AG04449 (cell line): Measurements from ENCODE around the gene STPG2.

Experiments used
- CTCF ChIA-PET: fragments of 350-600 bp; formaldehyde crosslinking; extraction: SDS; loops from one replicate; lab custom pipeline; 2021; ENCODE audit warnings: antibody characterized with exemption; lab: Yijun Ruan, JAX
- POLR2A ChIA-PET: fragments of 400-600, 350-600 bp; formaldehyde crosslinking; extraction: SDS; loops from one replicate; lab custom pipeline; 2020; ENCODE audit warnings: antibody characterized with exemption, inconsistent platforms; lab: Yijun Ruan, JAX
- DNase-seq: peaks from one replicate; pipeline ENCODE4 v3.0.0-alpha.2; 2010; ENCODE audit warnings: low read depth, low spot score
- H3K4me3 ChIP-seq: 2 replicates; pipeline ENCODE4 v1.5.1; 2011; ENCODE audit warnings: low read depth, mild to moderate bottlenecking, control low read depth, low read length
- TF ChIP-seq, protein P1 (sequence below): IDR thresholded peaks from one replicate; pipeline ENCODE4 v1.5.1; 2011; ENCODE audit warnings: mild to moderate bottlenecking, moderate library complexity, low read length, control low read depth, inconsistent platforms; ENCODE audit not compliant: insufficient read depth; ENCODE audit errors: missing control alignments

Gene STPG2

DNA sequence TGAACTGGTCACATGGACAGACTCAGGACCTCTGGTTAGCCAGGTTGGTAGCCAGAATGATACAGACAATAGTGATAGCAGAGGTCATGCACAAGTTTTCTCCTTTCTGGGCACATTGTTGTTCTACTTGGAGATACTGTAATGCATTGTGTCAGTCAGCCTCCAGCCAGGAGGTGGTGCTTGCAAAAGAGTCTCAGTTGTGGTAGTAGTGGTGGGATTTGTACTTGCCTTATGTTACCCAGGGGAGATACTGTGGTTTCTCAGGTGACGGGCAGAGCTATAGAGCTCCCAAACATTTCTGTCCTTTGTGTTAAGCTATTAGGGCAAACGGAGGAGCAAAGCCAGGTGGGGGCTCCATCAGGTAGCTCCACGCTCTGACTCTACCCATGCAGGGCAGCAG, 190.5 kb downstream of the STPG2 start:
- H3K4me3 ChIP-seq = no peak overlapping the region
- POLR2A ChIA-PET = no interaction called here
- TF ChIP-seq, protein P1, sequence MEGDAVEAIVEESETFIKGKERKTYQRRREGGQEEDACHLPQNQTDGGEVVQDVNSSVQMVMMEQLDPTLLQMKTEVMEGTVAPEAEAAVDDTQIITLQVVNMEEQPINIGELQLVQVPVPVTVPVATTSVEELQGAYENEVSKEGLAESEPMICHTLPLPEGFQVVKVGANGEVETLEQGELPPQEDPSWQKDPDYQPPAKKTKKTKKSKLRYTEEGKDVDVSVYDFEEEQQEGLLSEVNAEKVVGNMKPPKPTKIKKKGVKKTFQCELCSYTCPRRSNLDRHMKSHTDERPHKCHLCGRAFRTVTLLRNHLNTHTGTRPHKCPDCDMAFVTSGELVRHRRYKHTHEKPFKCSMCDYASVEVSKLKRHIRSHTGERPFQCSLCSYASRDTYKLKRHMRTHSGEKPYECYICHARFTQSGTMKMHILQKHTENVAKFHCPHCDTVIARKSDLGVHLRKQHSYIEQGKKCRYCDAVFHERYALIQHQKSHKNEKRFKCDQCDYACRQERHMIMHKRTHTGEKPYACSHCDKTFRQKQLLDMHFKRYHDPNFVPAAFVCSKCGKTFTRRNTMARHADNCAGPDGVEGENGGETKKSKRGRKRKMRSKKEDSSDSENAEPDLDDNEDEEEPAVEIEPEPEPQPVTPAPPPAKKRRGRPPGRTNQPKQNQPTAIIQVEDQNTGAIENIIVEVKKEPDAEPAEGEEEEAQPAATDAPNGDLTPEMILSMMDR = no peak

DNA sequence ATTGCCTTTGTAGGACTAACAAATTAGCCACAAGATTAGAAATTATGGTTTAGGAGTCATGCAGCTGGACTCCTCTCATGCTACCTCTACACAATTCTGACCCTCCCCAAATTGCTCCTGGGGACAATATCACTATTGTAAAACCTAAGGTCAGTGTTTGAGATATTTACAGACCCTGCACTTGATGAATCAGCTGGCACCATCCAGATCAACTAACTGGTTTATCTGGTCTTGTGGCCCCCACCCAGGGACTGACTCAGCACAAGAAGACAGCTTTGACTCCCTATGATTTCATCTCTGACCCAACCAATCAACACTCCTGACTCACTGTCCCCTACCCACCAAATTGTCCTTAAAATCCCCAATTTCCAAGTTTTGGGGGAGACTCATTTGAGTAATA, 192.4 kb downstream of the STPG2 start:
- TF ChIP-seq, protein P1 = no peak
- H3K4me3 ChIP-seq = no peak overlapping the region
- no peak for DNase-seq
- CTCF ChIA-PET = no interaction called here
- POLR2A ChIA-PET = no interaction called here

More for the DNA sequence above, 190.5 kb downstream of the STPG2 start:
- no peak for DNase-seq
- CTCF ChIA-PET = no interaction called here

DNA sequence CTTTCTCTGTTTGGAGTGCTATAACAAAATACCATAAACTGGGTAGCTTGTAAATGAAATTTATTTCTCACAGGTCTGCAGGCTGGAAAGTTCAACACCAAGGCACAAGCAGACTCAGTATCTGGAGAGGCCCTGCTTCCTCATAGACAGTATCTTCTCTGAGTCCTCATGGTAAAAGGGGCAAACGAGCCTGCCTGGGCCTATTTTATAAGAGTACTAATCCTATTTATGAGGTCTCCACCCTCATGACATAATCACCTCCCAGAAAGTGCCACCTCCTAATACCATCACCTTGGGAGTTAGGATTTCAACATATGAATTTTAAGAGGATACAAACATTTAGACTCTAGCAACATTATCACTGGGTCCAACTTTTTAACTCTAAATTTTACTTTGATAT, 200.3 kb downstream of the STPG2 start:
- CTCF ChIA-PET = no interaction called here
- TF ChIP-seq, protein P1 = no peak
- POLR2A ChIA-PET = no interaction called here

DNA sequence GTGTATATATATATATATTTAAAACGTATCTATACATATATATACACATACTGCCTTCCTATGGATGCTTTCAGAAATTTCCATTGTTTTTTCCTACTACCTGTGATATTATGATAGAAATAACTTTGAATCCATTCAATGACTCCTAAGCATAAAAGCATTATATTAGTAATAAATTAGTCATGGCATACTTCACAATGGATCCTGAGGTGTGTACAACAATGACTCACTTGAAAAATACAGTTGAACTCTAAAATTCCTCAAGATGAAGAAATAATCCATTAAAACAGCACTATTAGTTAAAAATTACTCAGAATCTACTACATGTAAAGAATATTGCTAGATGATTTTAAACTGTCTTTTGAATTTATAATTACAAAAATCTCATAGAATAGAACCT, 201.1 kb downstream of the STPG2 start:
- POLR2A ChIA-PET = no interaction called here
- TF ChIP-seq, protein P1 = no peak

More for the DNA sequence above, 200.3 kb downstream of the STPG2 start:
- DNase-seq = no peak
- H3K4me3 ChIP-seq = no peak overlapping the region

DNA sequence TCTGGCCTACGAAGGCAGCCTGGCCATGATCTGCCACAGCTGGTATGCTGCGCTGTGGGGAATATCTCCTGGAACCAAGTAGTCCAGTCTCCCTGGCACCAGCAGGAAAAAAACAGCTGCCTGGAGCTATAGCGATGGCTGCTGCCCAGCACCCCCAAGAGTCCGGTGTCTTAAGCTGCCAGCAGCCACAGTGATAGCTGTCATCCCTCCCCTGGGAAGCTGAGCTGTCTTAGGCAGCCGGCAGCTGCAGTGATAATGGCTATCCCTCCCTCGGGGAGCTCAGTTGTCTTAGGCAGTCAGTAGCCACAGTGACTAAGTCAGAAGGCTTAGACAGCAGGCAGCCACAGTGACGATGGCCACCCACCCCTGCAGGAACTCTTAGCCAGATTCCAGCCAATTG, 205.1 kb downstream of the STPG2 start:
- TF ChIP-seq, protein P1 = no peak
- no peak for DNase-seq
- no peak overlapping the region for H3K4me3 ChIP-seq
- POLR2A ChIA-PET = no interaction called here
- CTCF ChIA-PET = no interaction called here

More for the DNA sequence above, 201.1 kb downstream of the STPG2 start:
- no peak overlapping the region for H3K4me3 ChIP-seq
- DNase-seq = no peak
- CTCF ChIA-PET = no interaction called here

DNA sequence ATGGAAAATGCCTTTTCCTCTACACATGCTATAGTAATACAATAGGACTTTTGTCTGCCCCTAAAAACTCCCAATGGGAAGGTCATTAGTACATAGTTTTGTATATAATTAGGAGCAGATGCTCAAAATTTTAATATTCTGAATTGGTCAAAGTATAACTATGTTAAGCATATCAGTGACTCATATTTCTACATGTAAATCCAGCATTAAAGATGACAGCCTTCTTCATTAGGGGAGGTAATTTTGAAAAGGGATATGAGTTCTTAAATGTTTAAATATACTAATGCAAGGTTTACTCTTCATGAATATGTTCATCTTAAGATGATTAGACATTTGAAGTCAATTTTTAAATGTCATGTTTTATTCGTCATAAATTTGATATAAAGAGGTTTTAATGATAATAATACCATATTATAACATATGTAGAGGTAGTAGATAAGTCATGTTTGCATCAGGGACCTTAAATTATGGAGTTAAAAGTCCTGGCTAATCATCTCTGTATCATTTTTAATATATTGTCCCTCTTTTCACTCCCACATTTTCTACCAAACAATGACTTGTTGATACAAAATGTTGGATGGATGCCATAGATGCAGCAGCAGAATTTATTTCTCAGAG, 218.8 kb downstream of the STPG2 start:
- TF ChIP-seq, protein P1 = no peak
- ChIA-PET POLR2A (no interaction called here), CTCF (no interaction called here)

More for the DNA sequence above, 218.8 kb downstream of the STPG2 start:
- H3K4me3 ChIP-seq = no peak overlapping the region
- no peak for DNase-seq
